ENCODE results near the gene KCNK6. TPM values are rescaled to one million over a fixed set of nuclear protein-coding genes. Genes with fewer than 3 reads are reported as not detected.

KCNK6 gene
- total RNA-seq, 1 donor from 2014 or later, result 16.2 TPM

GRCh38 chr19:38304866-38305429 lies 14.7 kb upstream of the KCNK6 start:
- no peak for DNase-seq (ENCODE audit: extremely low spot score in 2 of 2)
- Histone ChIP-seq H3K36me3 (peaks cover 0 to 22% of the 10 kb centered on the region in 2 donors), H3K27ac (peak overlapping the region; percentile 31), H3K4me1 (peaks cover 6% of the 10 kb centered on the region), H3K27me3 (no peaks in the 10 kb centered on the region), H3K4me3 (peak overlapping the region in 1 of 2 donors; percentile 37), H3K9me3 (no peaks in the 10 kb centered on the region)
- TF ChIP-seq POLR2A (IDR thresholded peaks at IDR 0.05), result peak in 1 of 2 donors; percentile 9
- TF ChIP-seq CTCF (IDR thresholded peaks at IDR 0.05), result no peak
- TF ChIP-seq POLR2AphosphoS5 (IDR thresholded peaks at IDR 0.05; ENCODE audit: insufficient read depth in 1 of 2, low read depth in 1 of 2), result peak; percentile 17 to 62
- intact Hi-C loops (cut with DNase I), result no loop called here

- DNase-seq (ENCODE audit: extremely low spot score in 2 of 2), result no peak
- Histone ChIP-seq H3K4me3 (no peak overlapping the region), H3K36me3 (peaks cover 0 to 22% of the 10 kb centered on the region in 2 donors), H3K27ac (no peak overlapping the region), H3K27me3 (no peaks in the 10 kb centered on the region), H3K9me3 (no peaks in the 10 kb centered on the region), H3K4me1 (peaks cover 6% of the 10 kb centered on the region)
- intact Hi-C loops (cut with DNase I), result no loop called here
- TF ChIP-seq POLR2A (IDR thresholded peaks at IDR 0.05) (no peak), CTCF (IDR thresholded peaks at IDR 0.05) (no peak), POLR2AphosphoS5 (IDR thresholded peaks at IDR 0.05; ENCODE audit: insufficient read depth in 1 of 2, low read depth in 1 of 2) (no peak)
Observed at GRCh38 chr19:38306236-38306635, 13.4 kb upstream of the KCNK6 start.

GRCh38 chr19:38307076-38307475 lies 12.6 kb upstream of the KCNK6 start:
- Histone ChIP-seq H3K4me1 (peaks cover 6% of the 10 kb centered on the region), H3K27me3 (no peaks in the 10 kb centered on the region), H3K9me3 (no peaks in the 10 kb centered on the region), H3K4me3 (no peak overlapping the region), H3K36me3 (peaks cover 0 to 22% of the 10 kb centered on the region in 2 donors), H3K27ac (no peak overlapping the region)
- no peak for DNase-seq (ENCODE audit: extremely low spot score in 2 of 2)
- intact Hi-C loops (cut with DNase I), result no loop called here
- TF ChIP-seq POLR2A (IDR thresholded peaks at IDR 0.05) (no peak), POLR2AphosphoS5 (IDR thresholded peaks at IDR 0.05; ENCODE audit: insufficient read depth in 1 of 2, low read depth in 1 of 2) (no peak), CTCF (IDR thresholded peaks at IDR 0.05) (no peak)

- peaks cover 6% of the 10 kb centered on the region for H3K4me1 ChIP-seq
- no peak overlapping the region for H3K27ac ChIP-seq
- H3K27me3 ChIP-seq, result no peaks in the 10 kb centered on the region
- H3K36me3 ChIP-seq, result peaks cover 0 to 22% of the 10 kb centered on the region in 2 donors
- no peak overlapping the region for H3K4me3 ChIP-seq
- intact Hi-C loops (cut with DNase I), result no loop called here
- TF ChIP-seq POLR2A (IDR thresholded peaks at IDR 0.05), result no peak
- TF ChIP-seq CTCF (IDR thresholded peaks at IDR 0.05), result no peak
- TF ChIP-seq POLR2AphosphoS5 (IDR thresholded peaks at IDR 0.05; ENCODE audit: insufficient read depth in 1 of 2, low read depth in 1 of 2), result no peak
- no peak for DNase-seq (ENCODE audit: extremely low spot score in 2 of 2)
- H3K9me3 ChIP-seq, result no peaks in the 10 kb centered on the region
Observed at GRCh38 chr19:38307597-38307996, 12.0 kb upstream of the KCNK6 start.

GRCh38 chr19:38308006-38308766 lies 11.5 kb upstream of the KCNK6 start:
- Histone ChIP-seq H3K9me3 (no peaks in the 10 kb centered on the region), H3K4me1 (peaks cover 6% of the 10 kb centered on the region), H3K4me3 (no peak overlapping the region), H3K36me3 (peaks cover 0 to 22% of the 10 kb centered on the region in 2 donors), H3K27me3 (no peaks in the 10 kb centered on the region), H3K27ac (no peak overlapping the region)
- TF ChIP-seq POLR2A (IDR thresholded peaks at IDR 0.05) (no peak), CTCF (IDR thresholded peaks at IDR 0.05) (no peak), POLR2AphosphoS5 (IDR thresholded peaks at IDR 0.05; ENCODE audit: insufficient read depth in 1 of 2, low read depth in 1 of 2) (no peak)
- no peak for DNase-seq (ENCODE audit: extremely low spot score in 2 of 2)
- intact Hi-C loops (cut with DNase I), result no loop called here
